G401 (cell line): ENCODE measurements around the gene CAT. TPM values are rescaled to one million over a fixed set of nuclear protein-coding genes. Genes with fewer than 3 reads are reported as not detected.

Source experiments
- DNase-seq: peaks from one replicate; pipeline ENCODE4 v3.0.0-alpha.2; 2015; ENCODE audit warnings: low spot score
- in situ Hi-C: cut with HindIII; loops from 2 replicates; pipeline ENCODE4 v1.10.0; 2016; ENCODE audit warnings: low sequenced_read_pairs, mixed read lengths
- total RNA-seq: library from RNA; depleted of rRNA; stranded (reverse); fragments of >200 nt; shearing (Covaris generic); gene quantifications from 2 replicates; pipeline ENCODE4 v1.2.3, GENCODE V29; 2014

CAT gene
- total RNA-seq, 1 experiment from 2014 or later = 80.4 TPM

- DNase-seq = no peak
- in situ Hi-C loops = no loop called here
These were observed 50.3 kb downstream of the CAT start for GRCh38 chr11:34488855-34489557.

- in situ Hi-C loops = no loop called here
- DNase-seq = no peak
These were observed 51.6 kb downstream of the CAT start for GRCh38 chr11:34490304-34490703.

GRCh38 chr11:34492806-34493414 is 54.2 kb downstream of the CAT start:
- in situ Hi-C loops = no loop called here
- peak; percentile 72 for DNase-seq

GRCh38 chr11:34493468-34493867 is 54.7 kb downstream of the CAT start:
- in situ Hi-C loops = no loop called here
- DNase-seq = no peak

GRCh38 chr11:34493926-34494595 is 55.3 kb downstream of the CAT start:
- DNase-seq = no peak
- in situ Hi-C loops = no loop called here

- in situ Hi-C loops = no loop called here
- no peak for DNase-seq
These were observed 56.5 kb downstream of the CAT start for GRCh38 chr11:34495239-34495723.

- no peak for DNase-seq
- in situ Hi-C loops = no loop called here
These were observed 57.1 kb downstream of the CAT start for GRCh38 chr11:34495724-34496377.

- in situ Hi-C loops = no loop called here
- no peak for DNase-seq
These were observed 61.2 kb downstream of the CAT start for GRCh38 chr11:34499719-34500500.

GRCh38 chr11:34501500-34501899 is 62.8 kb downstream of the CAT start:
- in situ Hi-C loops = no loop called here
- DNase-seq = no peak

GRCh38 chr11:34501949-34502348 is 63.2 kb downstream of the CAT start:
- DNase-seq = no peak
- in situ Hi-C loops = no loop called here

GRCh38 chr11:34502949-34503348 is 64.2 kb downstream of the CAT start:
- in situ Hi-C loops = no loop called here
- no peak for DNase-seq

GRCh38 chr11:34505874-34506273 is 67.1 kb downstream of the CAT start:
- no peak for DNase-seq
- in situ Hi-C loops = no loop called here

GRCh38 chr11:34507156-34507555 is 68.4 kb downstream of the CAT start:
- no peak for DNase-seq
- in situ Hi-C loops = no loop called here

- no peak for DNase-seq
- in situ Hi-C loops = no loop called here
These were observed 68.9 kb downstream of the CAT start for GRCh38 chr11:34507610-34508009.

GRCh38 chr11:34508524-34508923 is 69.8 kb downstream of the CAT start:
- in situ Hi-C loops = no loop called here

GRCh38 chr11:34509336-34509876 is 70.7 kb downstream of the CAT start:
- in situ Hi-C loops = no loop called here
- no peak for DNase-seq

More at GRCh38 chr11:34508524-34508923, 69.8 kb downstream of the CAT start:
- DNase-seq = no peak

- DNase-seq = no peak
- in situ Hi-C loops = loop anchor here (10.0 kb wide), 1 partner anchor 325 kb away; no protein-coding TSS in a partner anchor
These were observed 71.5 kb downstream of the CAT start for GRCh38 chr11:34510218-34510617.

GRCh38 chr11:34510673-34511072 is 71.9 kb downstream of the CAT start:
- DNase-seq = no peak
- in situ Hi-C loops = loop anchor here (10.0 kb wide), 1 partner anchor 326 kb away; no protein-coding TSS in a partner anchor
